A673 (cell line): Measurements from ENCODE around the gene DDR1.

Experiments
- EZH2 ChIP-seq: fragments of 200-600 bp; sonication (generic); IDR thresholded peaks from 2 replicates; pipeline ENCODE4 v1.6.1; 2017; ENCODE audit warnings: borderline replicate concordance, low read depth, mild to moderate bottlenecking, mixed read lengths, antibody characterized with exemption, low read length; ENCODE audit not compliant: poor library complexity, severe bottlenecking
- TF ChIP-seq, protein P1 (sequence below): fragments of 300-800, 200-600 bp; sonication (generic); conservative IDR thresholded peaks from 2 replicates; pipeline ENCODE4 v1.5.1; 2017; ENCODE audit warnings: low read depth, mild to moderate bottlenecking, antibody characterized with exemption, low read length, moderate library complexity, mixed read lengths

DNA sequence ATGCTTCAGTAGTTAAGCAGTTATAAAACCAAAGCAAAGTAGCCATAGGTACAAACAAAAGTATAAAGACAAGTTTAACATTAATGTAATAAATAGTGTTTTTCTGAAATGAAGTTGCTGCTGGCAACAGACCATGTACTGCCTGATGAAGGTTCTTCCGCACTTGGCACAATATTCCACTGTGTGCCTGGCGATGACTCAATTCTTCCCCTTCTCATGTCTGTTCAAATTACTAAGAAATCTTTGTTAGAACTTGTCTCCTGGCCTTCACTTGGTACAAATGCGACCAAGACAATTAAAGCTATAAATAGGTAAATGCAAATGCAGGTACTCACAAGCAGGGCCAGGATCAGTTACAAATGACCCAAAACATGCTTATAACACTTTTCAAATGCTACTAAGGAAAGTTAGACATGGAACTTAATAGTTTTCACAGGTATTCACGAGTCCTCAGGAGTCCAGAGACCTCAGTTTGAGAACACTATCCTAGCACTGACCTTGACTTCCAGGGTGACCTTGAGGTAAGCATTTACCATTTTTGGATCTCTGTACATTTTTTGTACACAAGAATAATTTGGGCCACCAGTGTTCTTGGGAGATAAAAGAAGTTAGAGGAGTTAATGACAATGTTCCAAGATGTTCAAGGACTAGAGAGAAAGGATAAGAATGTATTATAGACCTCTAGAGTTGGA is 8.1 kb upstream of the DDR1 start:
- TF ChIP-seq, protein P1, sequence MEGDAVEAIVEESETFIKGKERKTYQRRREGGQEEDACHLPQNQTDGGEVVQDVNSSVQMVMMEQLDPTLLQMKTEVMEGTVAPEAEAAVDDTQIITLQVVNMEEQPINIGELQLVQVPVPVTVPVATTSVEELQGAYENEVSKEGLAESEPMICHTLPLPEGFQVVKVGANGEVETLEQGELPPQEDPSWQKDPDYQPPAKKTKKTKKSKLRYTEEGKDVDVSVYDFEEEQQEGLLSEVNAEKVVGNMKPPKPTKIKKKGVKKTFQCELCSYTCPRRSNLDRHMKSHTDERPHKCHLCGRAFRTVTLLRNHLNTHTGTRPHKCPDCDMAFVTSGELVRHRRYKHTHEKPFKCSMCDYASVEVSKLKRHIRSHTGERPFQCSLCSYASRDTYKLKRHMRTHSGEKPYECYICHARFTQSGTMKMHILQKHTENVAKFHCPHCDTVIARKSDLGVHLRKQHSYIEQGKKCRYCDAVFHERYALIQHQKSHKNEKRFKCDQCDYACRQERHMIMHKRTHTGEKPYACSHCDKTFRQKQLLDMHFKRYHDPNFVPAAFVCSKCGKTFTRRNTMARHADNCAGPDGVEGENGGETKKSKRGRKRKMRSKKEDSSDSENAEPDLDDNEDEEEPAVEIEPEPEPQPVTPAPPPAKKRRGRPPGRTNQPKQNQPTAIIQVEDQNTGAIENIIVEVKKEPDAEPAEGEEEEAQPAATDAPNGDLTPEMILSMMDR, result no peak
- TF ChIP-seq EZH2, result no peak
